K562 (cell line): ENCODE measurements around the gene ITPK1. TPM values are rescaled to one million over a fixed set of nuclear protein-coding genes. Genes with fewer than 3 reads are reported as not detected.

Source experiments
- ATAC-seq: fragments of 200-7000 bp; cut with Tn5 transposase; 3 replicates; pipeline ENCODE4 v1.9.1; 2020; ENCODE audit warnings: moderate library complexity
- BruUV-seq: library from RNA; stranded (reverse); fragments of 400-500 nt; replicated peaks from 2 replicates; lab custom pipeline; 2021; lab: Mats Ljungman, UMichigan
- CTCF ChIA-PET: fragments of 300-600 bp; formaldehyde crosslinking; extraction: SDS; loops from one replicate; lab custom pipeline; 2021; ENCODE audit warnings: low intra/inter-chr PET ratio; lab: Yijun Ruan, JAX
- POLR2A ChIA-PET: fragments of 300-600, 350-650 bp; sonication (Branson Sonifier 250); formaldehyde crosslinking; extraction: SDS; loops from one replicate; lab custom pipeline; 2021; ENCODE audit warnings: antibody characterized with exemption, inconsistent platforms; lab: Yijun Ruan, JAX
- DNase-seq, 4 experiments: peaks; one replicate each; pipeline versions ENCODE4 v3.0.0 to v3.0.0-alpha.2; 2011 to 2018; ENCODE audit warnings: low spot score in 3 of 4, mixed read lengths in 3 of 4; ENCODE audit errors: extremely low read depth in 1 of 4
- FAIRE-seq: peaks from 2 replicates; lab custom pipeline; 2011; peaks lifted over from hg19 to GRCh38; lab: Jason Lieb, UNC
- H2AFZ ChIP-seq: 2 replicates; pipeline ENCODE4 v1.6.0; 2011; ENCODE audit warnings: low read depth, low read length, control low read depth, inconsistent platforms
- H3K27ac ChIP-seq: fragments of 200-600 bp; 3 replicates; pipeline ENCODE4 v1.8.0; 2011; ENCODE audit warnings: low read depth, mild to moderate bottlenecking, control low read depth, inconsistent platforms, low read length, moderate library complexity, mixed read lengths; ENCODE audit errors: extremely low read depth
- H3K27me3 ChIP-seq, 2 experiments: fragments of 300-600 bp in 1 of 2; 2 replicates in 1 of 2; 3 replicates in 1 of 2; pipeline versions ENCODE4 v1.6.0 to v1.8.0; 2011; ENCODE audit warnings: inconsistent platforms in 2 of 2, low read length in 2 of 2, mild to moderate bottlenecking in 1 of 2, mixed read lengths in 1 of 2, moderate library complexity in 1 of 2; ENCODE audit not compliant: control insufficient read depth in 2 of 2, insufficient read depth in 2 of 2
- H3K36me3 ChIP-seq: fragments of 300-600 bp; 3 replicates; pipeline ENCODE4 v1.8.0; 2011; ENCODE audit warnings: mild to moderate bottlenecking, low read length, inconsistent platforms; ENCODE audit not compliant: control insufficient read depth, insufficient read depth
- H3K4me1 ChIP-seq, 2 experiments: fragments of 200-600 bp in 1 of 2; replicated peaks in 1 of 2; 2 replicates in 1 of 2; 3 replicates in 1 of 2; pipeline versions ENCODE4 v1.5.1 to v1.8.0; 2011; ENCODE audit warnings: inconsistent platforms in 2 of 2, low read length in 2 of 2, mild to moderate bottlenecking in 1 of 2, mixed read lengths in 1 of 2, moderate library complexity in 1 of 2; ENCODE audit not compliant: control insufficient read depth in 2 of 2, insufficient read depth in 2 of 2
- H3K4me2 ChIP-seq: 2 replicates; pipeline ENCODE4 v1.6.1; 2011; ENCODE audit warnings: low read length, control low read depth, inconsistent platforms, mixed read lengths; ENCODE audit not compliant: insufficient read depth
- H3K4me3 ChIP-seq: fragments of 200-600 bp; sonication (generic), shearing (Covaris generic); 2 replicates; pipeline ENCODE4 v1.5.1; 2016; ENCODE audit warnings: control low read depth, inconsistent platforms
- H3K79me2 ChIP-seq: fragments of 200-600 bp; 3 replicates; pipeline ENCODE4 v1.8.0; 2011; ENCODE audit warnings: low read length, inconsistent platforms; ENCODE audit not compliant: control insufficient read depth, insufficient read depth
- H3K9ac ChIP-seq, 2 experiments: 2 replicates each; pipeline versions ENCODE4 v1.6.0 to v1.6.1; 2011; ENCODE audit warnings: low read depth in 2 of 2, low read length in 2 of 2, control low read depth in 1 of 2, inconsistent platforms in 1 of 2, mild to moderate bottlenecking in 1 of 2, mixed read lengths in 1 of 2; ENCODE audit not compliant: insufficient read depth in 1 of 2
- H3K9me1 ChIP-seq: one replicate; pipeline ENCODE4 v1.6.0; 2011; ENCODE audit warnings: inconsistent platforms, mild to moderate bottlenecking, low read length, moderate library complexity; ENCODE audit not compliant: control insufficient read depth, insufficient read depth
- H3K9me3 ChIP-seq: replicated peaks from 2 replicates; pipeline ENCODE4 v1.5.1; 2011; ENCODE audit warnings: low read depth, low read length, inconsistent platforms; ENCODE audit not compliant: control insufficient read depth, insufficient read depth
- H4K20me1 ChIP-seq: replicated peaks from 2 replicates; pipeline ENCODE4 v1.6.1; 2011; ENCODE audit warnings: low read length, inconsistent platforms, mixed read lengths; ENCODE audit not compliant: control insufficient read depth, insufficient read depth
- ARNT ChIP-seq, 2 experiments: fragments of 450-650 bp; IDR thresholded peaks; 2 replicates each; pipeline ENCODE4 v1.6.1; 2016; ENCODE audit warnings: mild to moderate bottlenecking in 1 of 2
- BACH1 ChIP-seq: fragments of 200-800 bp; sonication (Bioruptor generic); IDR thresholded peaks from 2 replicates; pipeline ENCODE4 v1.6.1; 2016; ENCODE audit warnings: missing genetic modification characterization, missing compliant biosample characterization
- GTF2F1 ChIP-seq: IDR thresholded peaks from 2 replicates; pipeline ENCODE4 v1.6.1; 2011; ENCODE audit warnings: low read depth, low read length, improper control_type of control experiment
- GTF3C2 ChIP-seq: IDR thresholded peaks from 3 replicates; pipeline ENCODE4 v1.6.1; 2011; ENCODE audit warnings: borderline replicate concordance, mild to moderate bottlenecking, moderate library complexity; ENCODE audit not compliant: insufficient read length; ENCODE audit errors: extremely low read depth
- HEY1 ChIP-seq: fragments of 250-450 bp; sonication (Bioruptor Pico); IDR thresholded peaks from 2 replicates; pipeline ENCODE4 v1.5.0; 2020; ENCODE audit warnings: mild to moderate bottlenecking, moderate library complexity, borderline replicate concordance
- HLTF ChIP-seq: fragments of 450-650 bp; IDR thresholded peaks from 2 replicates; pipeline ENCODE4 v1.6.1; 2016
- HMG20B ChIP-seq: fragments of 250-450 bp; sonication (Bioruptor Pico); IDR thresholded peaks from 2 replicates; pipeline ENCODE4 v1.5.0; 2021; ENCODE audit warnings: mild to moderate bottlenecking
- MYNN ChIP-seq, 2 experiments: sonication (generic); formaldehyde crosslinking in 1 of 2; IDR thresholded peaks; 2 replicates each; pipeline versions ENCODE4 v1.5.0 to v1.6.1; 2016 to 2020; ENCODE audit warnings: antibody characterized with exemption in 1 of 2, missing genetic modification reagents in 1 of 2
- RBM14 ChIP-seq: fragments of 200-400 bp; formaldehyde crosslinking; IDR thresholded peaks from 2 replicates; pipeline ENCODE4 v1.6.1; 2018; ENCODE audit warnings: low read depth, mild to moderate bottlenecking, low read length, moderate library complexity, borderline replicate concordance; ENCODE audit not compliant: insufficient read depth
- SMAD3 ChIP-seq: fragments of 450-650 bp; formaldehyde crosslinking; conservative IDR thresholded peaks from 2 replicates; pipeline ENCODE4 v1.4.0; 2020; ENCODE audit warnings: mild to moderate bottlenecking
- TGIF2 ChIP-seq: sonication (generic); formaldehyde crosslinking; IDR thresholded peaks from 2 replicates; pipeline ENCODE4 v1.8.1; 2022; ENCODE audit warnings: mild to moderate bottlenecking, missing genetic modification reagents, moderate library complexity
- ZEB2 ChIP-seq: fragments of 450-650 bp; IDR thresholded peaks from 2 replicates; pipeline ENCODE4 v1.6.1; 2016
- ZNF12 ChIP-seq: sonication (generic); formaldehyde crosslinking; IDR thresholded peaks from 2 replicates; pipeline ENCODE4 v1.4.0; 2020; ENCODE audit warnings: mild to moderate bottlenecking, missing genetic modification reagents
- ZNF589 ChIP-seq: fragments of 200-800 bp; sonication (Bioruptor generic); IDR thresholded peaks from 2 replicates; pipeline ENCODE4 v1.6.1; 2016; ENCODE audit warnings: low read depth, missing genetic modification characterization, missing compliant biosample characterization
- WGBS: fragments of 100-300 bp; shearing (Covaris generic); methylation state at CpG from one replicate; pipeline ENCODE4 v1.1.6; 2016; ENCODE audit warnings: low coverage, mixed read lengths; ENCODE audit not compliant: insufficient coverage; ENCODE audit errors: missing lambda C conversion rate; 5-methylcytosine and 5-hydroxymethylcytosine counted together
- in situ Hi-C: fragments of 300-500 bp; cut with MboI; formaldehyde crosslinking; loops from 4 replicates; pipeline ENCODE4 v1.15.0; 2018; ENCODE audit warnings: inconsistent platforms, mixed read lengths
- intact Hi-C: fragments of 100-400 bp; cut with micrococcal nuclease; formaldehyde crosslinking; loops from 2 replicates; pipeline ENCODE4 v1.14.2; 2022
- polyA plus RNA-seq, 8 experiments: library from polyadenylated mRNA; depleted of rRNA in 4 of 8; stranded (reverse) in 5 of 8; unstranded in 3 of 8; fragments of >200 nt; fragmentation: Nextera tagmentation in 2 of 8; fragmentation: Illumina TruSeq in 1 of 8; extraction: Ambion mirVana in 2 of 8; extraction: Trizol in 1 of 8; gene quantifications; 2 replicates each; pipeline versions ENCODE4 v1.2.1 to v1.2.3, GENCODE V29; 2011 to 2014; ENCODE audit warnings: inconsistent platforms in 1 of 8, missing spikeins in 1 of 8
- total RNA-seq, 7 experiments: library from RNA; depleted of rRNA in 6 of 7; stranded (reverse); fragments of >200 nt in 6 of 7; fragmentation: Illumina TruSeq in 2 of 7; extraction: Trizol in 2 of 7; gene quantifications; 2 replicates each; pipeline versions ENCODE4 v1.2.1 to v1.2.3, GENCODE V29; 2011 to 2021; ENCODE audit warnings: low replicate concordance in 1 of 7

The ITPK1 gene
- total and polyA plus RNA-seq, 9 of the 15 experiments (the other 6 are each of a cell fraction or from before 2014, with no cell fraction given), result 1.2 to 39.2 (median 23.0) TPM

- CTCF ChIA-PET, result no interaction called here
- no peak for FAIRE-seq
Measured at GRCh38 chr14:92956961-92957360, 158.8 kb downstream of the ITPK1 start.

GRCh38 chr14:92955381-92955780 lies 160.3 kb downstream of the ITPK1 start:
- ChIA-PET CTCF (no interaction called here), POLR2A (interaction anchor here (0.5 kb wide), 1 partner anchor 814 kb away, joined by 3 read pairs; no protein-coding TSS in a partner anchor)
- WGBS, result 67% methylated on average over 5 of the region's 7 CpGs
- no peaks in the 10 kb centered on the region for H3K9me3 ChIP-seq
- H3K4me1 ChIP-seq, result peaks cover 0 to 5% of the 10 kb centered on the region in 2 experiments; a peak in 2 of 5 replicates
- FAIRE-seq, result no peak
- 0 out of 2 replicates have a peak, but pooled peaks cover 5% of the 10 kb centered on the region for H4K20me1 ChIP-seq
- no peak for DNase-seq
- intact Hi-C loops (no loop called here), in situ Hi-C loops (loop anchor here (10.0 kb wide), 1 partner anchor 189 kb away; no protein-coding TSS in a partner anchor)
- no peaks in the 10 kb centered on the region for H3K9me1 ChIP-seq
- no peak overlapping the region for H3K4me2 ChIP-seq
- H3K27me3 ChIP-seq, result no peaks in the 10 kb centered on the region
- no peak overlapping the region for H3K27ac ChIP-seq
- no peak for ATAC-seq
- H3K79me2 ChIP-seq, result no peaks in the 10 kb centered on the region
- H2AFZ ChIP-seq, result no peak overlapping the region
- no peak overlapping the region for H3K9ac ChIP-seq
- no peak overlapping the region for H3K4me3 ChIP-seq
- no TSS peak for BruUV-seq
- peaks cover 20% of the 10 kb centered on the region; the same call in 1 of the 3 replicates for H3K36me3 ChIP-seq
- TF ChIP-seq GTF3C2 (no peak), MYNN (IDR thresholded peaks at IDR 0.05) (no peak), MYNN (CRISPR knock-in tag; IDR thresholded peaks at IDR 0.05) (no peak)

More at GRCh38 chr14:92956961-92957360, 158.8 kb downstream of the ITPK1 start:
- H3K4me3 ChIP-seq, result no peak overlapping the region
- H3K9me1 ChIP-seq, result no peaks in the 10 kb centered on the region
- H4K20me1 ChIP-seq, result no peaks in the 10 kb centered on the region
- no peaks in the 10 kb centered on the region for H3K27me3 ChIP-seq
- no peak overlapping the region for H3K4me2 ChIP-seq
- intact Hi-C loops, result no loop called here
- BruUV-seq, result no TSS peak
- no peaks in the 10 kb centered on the region for H3K9me3 ChIP-seq
- H3K36me3 ChIP-seq, result peaks cover 16% of the 10 kb centered on the region; the same call in 1 of the 3 replicates
- in situ Hi-C loops, result loop anchor here (10.0 kb wide), 1 partner anchor 188 kb away; no protein-coding TSS in a partner anchor
- no peak overlapping the region for H3K27ac ChIP-seq
- 86% methylated on average over 11 of the region's 11 CpGs for WGBS
- no peak overlapping the region for H3K9ac ChIP-seq
- H3K4me1 ChIP-seq, result peaks cover 0 to 1% of the 10 kb centered on the region in 2 experiments; a peak in 2 of 5 replicates
- H2AFZ ChIP-seq, result no peak overlapping the region
- TF ChIP-seq GTF2F1 (no peak), TGIF2 (no peak), RBM14 (no peak), ZNF589 (CRISPR knock-in tag) (no peak), ZEB2 (no peak), ARNT (IDR thresholded peaks at IDR 0.05) (no peak), SMAD3 (no peak), HMG20B (CRISPR knock-in tag) (no peak), BACH1 (tag) (no peak), HLTF (no peak), HEY1 (CRISPR knock-in tag) (no peak), ZNF12 (CRISPR knock-in tag) (no peak)
- POLR2A ChIA-PET, result no interaction called here
- DNase-seq (no peak), ATAC-seq (no peak)
- no peaks in the 10 kb centered on the region for H3K79me2 ChIP-seq
